RWPE1 (cell line): ENCODE measurements around the gene WDR49.

ENCODE experiments used
- CTCF ChIA-PET: fragments of 350-600 bp; sonication (Branson Sonifier 250); formaldehyde crosslinking; extraction: SDS; loops from one replicate; lab custom pipeline; 2021; lab: Yijun Ruan, JAX
- POLR2A ChIA-PET: fragments of 400-600 bp; formaldehyde crosslinking; extraction: SDS; loops from one replicate; lab custom pipeline; 2020; ENCODE audit warnings: antibody characterized with exemption; ENCODE audit not compliant: low non-redundant PET; lab: Yijun Ruan, JAX
- DNase-seq: peaks from one replicate; pipeline ENCODE4 v3.0.0; 2012; ENCODE audit warnings: low spot score
- H3K27ac ChIP-seq: fragments of 450-650 bp; 2 replicates; pipeline ENCODE4 v1.5.1; 2017
- TF ChIP-seq, protein P1 (sequence below): fragments of 450-650 bp; conservative IDR thresholded peaks from 2 replicates; pipeline ENCODE4 v1.5.1; 2017; ENCODE audit warnings: low read depth, mild to moderate bottlenecking

WDR49 gene

DNA sequence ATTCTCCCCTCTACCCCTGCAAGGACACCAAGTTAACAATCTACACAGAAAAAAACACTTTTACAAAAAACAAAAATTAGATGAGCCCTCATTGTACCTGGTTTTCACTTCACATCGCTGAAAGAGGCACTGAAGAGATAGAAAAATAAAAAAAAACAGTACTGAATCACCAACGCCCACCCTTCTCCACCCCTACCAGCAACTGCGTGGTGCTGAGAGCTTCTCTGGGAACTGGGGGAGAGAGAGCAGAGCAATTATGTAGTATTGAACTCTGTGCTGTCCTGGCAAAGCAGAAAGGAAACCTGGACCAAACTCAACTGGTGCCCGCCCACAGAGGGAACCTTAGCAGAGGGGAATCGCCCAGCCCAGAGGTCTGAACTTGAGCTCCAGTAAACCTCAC lies 44.6 kb downstream of the WDR49 start:
- TF ChIP-seq, protein P1, sequence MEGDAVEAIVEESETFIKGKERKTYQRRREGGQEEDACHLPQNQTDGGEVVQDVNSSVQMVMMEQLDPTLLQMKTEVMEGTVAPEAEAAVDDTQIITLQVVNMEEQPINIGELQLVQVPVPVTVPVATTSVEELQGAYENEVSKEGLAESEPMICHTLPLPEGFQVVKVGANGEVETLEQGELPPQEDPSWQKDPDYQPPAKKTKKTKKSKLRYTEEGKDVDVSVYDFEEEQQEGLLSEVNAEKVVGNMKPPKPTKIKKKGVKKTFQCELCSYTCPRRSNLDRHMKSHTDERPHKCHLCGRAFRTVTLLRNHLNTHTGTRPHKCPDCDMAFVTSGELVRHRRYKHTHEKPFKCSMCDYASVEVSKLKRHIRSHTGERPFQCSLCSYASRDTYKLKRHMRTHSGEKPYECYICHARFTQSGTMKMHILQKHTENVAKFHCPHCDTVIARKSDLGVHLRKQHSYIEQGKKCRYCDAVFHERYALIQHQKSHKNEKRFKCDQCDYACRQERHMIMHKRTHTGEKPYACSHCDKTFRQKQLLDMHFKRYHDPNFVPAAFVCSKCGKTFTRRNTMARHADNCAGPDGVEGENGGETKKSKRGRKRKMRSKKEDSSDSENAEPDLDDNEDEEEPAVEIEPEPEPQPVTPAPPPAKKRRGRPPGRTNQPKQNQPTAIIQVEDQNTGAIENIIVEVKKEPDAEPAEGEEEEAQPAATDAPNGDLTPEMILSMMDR: no peak
- DNase-seq: no peak
- H3K27ac ChIP-seq: no peak overlapping the region
- CTCF ChIA-PET: no interaction called here
- POLR2A ChIA-PET: no interaction called here

DNA sequence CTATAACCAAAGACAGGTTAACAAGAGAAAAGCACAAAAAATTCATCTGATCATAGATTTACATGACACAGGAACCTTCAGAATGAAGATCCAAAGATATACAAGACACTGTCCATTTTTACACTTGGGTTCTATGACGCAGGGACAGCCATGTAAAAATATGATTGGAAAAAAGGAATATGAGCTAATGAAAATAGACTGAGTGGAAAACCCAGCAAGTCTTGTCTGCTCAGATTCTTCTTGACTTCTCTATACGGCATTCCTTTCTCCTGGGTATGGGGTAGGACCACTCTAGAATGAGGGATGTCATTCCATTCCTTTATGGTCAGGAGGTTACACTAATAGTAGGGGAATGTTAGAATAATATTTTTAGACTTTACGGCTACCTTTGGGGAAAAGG lies 46.9 kb downstream of the WDR49 start:
- ChIA-PET CTCF (no interaction called here), POLR2A (no interaction called here)
- DNase-seq: no peak
- TF ChIP-seq, protein P1: no peak
- no peak overlapping the region for H3K27ac ChIP-seq

DNA sequence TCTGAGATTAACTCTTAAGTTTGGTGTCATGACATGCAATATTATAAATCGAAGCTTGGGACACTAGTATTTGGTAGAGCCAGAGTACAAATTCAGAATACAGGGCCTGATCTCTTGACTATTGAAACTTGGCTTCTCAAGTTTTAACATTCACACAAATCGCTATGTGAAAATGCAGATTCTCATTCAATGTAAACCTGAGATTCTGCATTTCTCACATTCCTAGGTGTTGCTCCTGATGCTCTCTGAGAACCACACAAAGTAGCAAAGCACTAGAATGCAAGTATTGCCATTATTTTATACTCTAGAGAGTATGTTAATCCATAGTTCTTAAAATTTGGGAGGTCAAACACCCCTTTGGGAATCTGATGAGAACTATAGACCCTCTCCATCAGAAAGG lies 47.9 kb downstream of the WDR49 start:
- POLR2A ChIA-PET: no interaction called here
- no peak for DNase-seq
- no peak overlapping the region for H3K27ac ChIP-seq
- CTCF ChIA-PET: no interaction called here
- TF ChIP-seq, protein P1: no peak

GRCh38 chr3:167602041-167602440 lies 51.7 kb downstream of the WDR49 start:
- POLR2A ChIA-PET: no interaction called here
- TF ChIP-seq, protein P1: no peak
- no peak overlapping the region for H3K27ac ChIP-seq
- CTCF ChIA-PET: no interaction called here
- DNase-seq: no peak

- ChIA-PET POLR2A (no interaction called here), CTCF (interaction anchor here (0.7 kb wide), 2 partner anchors 82 to 919 kb away, joined by 3 to 4 read pairs; no protein-coding TSS in a partner anchor)
- no peak for DNase-seq
- H3K27ac ChIP-seq: no peak overlapping the region
- TF ChIP-seq, protein P1: no peak
Observed at GRCh38 chr3:167587651-167588050, 66.1 kb downstream of the WDR49 start.

GRCh38 chr3:167575000-167575600 lies 78.6 kb downstream of the WDR49 start:
- TF ChIP-seq, protein P1: no peak
- ChIA-PET POLR2A (no interaction called here), CTCF (no interaction called here)
- no peak overlapping the region for H3K27ac ChIP-seq
- DNase-seq: no peak
